ENCODE results near the gene PDIK1L. TPM values are rescaled to one million over a fixed set of nuclear protein-coding genes. Genes with fewer than 3 reads are reported as not detected.

Gene PDIK1L
- total and polyA plus RNA-seq, 4 donors = 3.2 to 9.2 (median 4.8) TPM

GRCh38 chr1:26170472-26170821 lies 58.8 kb downstream of the PDIK1L start (continued):
- TF ChIP-seq REST (IDR thresholded peaks at IDR 0.05) (no peak), RAD21 (IDR thresholded peaks at IDR 0.05) (no peak), YY1 (IDR thresholded peaks at IDR 0.05) (no peak), EGR1 (IDR thresholded peaks at IDR 0.05; ENCODE audit: low read depth in 2 of 2) (no peak), SP1 (IDR thresholded peaks at IDR 0.05) (no peak), FOXA1 (IDR thresholded peaks at IDR 0.05) (no peak)

- H3K27ac ChIP-seq (ENCODE audit: low read depth in 1 of 2, low read length in 2 of 2) = no peak within 1 kb of the TSS
- H3K9me3 ChIP-seq (ENCODE audit: control insufficient read depth in 4 of 4, low read length in 3 of 4) = no peaks in the 10 kb centered on the region
- H3K4me1 ChIP-seq (ENCODE audit: control insufficient read depth in 4 of 4, insufficient read depth in 4 of 4, low read length in 3 of 4) = peaks cover 6 to 18% (median 7%) of the 10 kb centered on the region in 4 donors
- TF ChIP-seq ZBTB33 (IDR thresholded peaks at IDR 0.05) = no peak
- H3K27me3 ChIP-seq (ENCODE audit: control insufficient read depth in 4 of 4, insufficient read depth in 4 of 4, low read length in 3 of 4) = no peaks in the 10 kb centered on the region
- 96% methylated on average over 34 of the region's 34 CpGs for WGBS
- DNase-seq (ENCODE audit: low spot score) = no peak
- no peak within 1 kb of the TSS for H3K9ac ChIP-seq (ENCODE audit: low read depth in 1 of 2, low read length in 2 of 2)
- peak within 1 kb of the TSS in 1 of 3 donors; percentile 90 for H3K4me3 ChIP-seq (ENCODE audit: low read depth in 1 of 3, low read length in 3 of 3)
- H3K36me3 ChIP-seq (ENCODE audit: control insufficient read depth in 4 of 4, insufficient read depth in 3 of 4, low read depth in 1 of 4, low read length in 3 of 4) = no peaks in the 10 kb centered on the region
Measured at GRCh38 chr1:26171084-26172072, 59.8 kb downstream of the PDIK1L start, which contains the start of gene ZNF593OS. TSS of gene ZNF593OS (minus strand) at chr1:26171832. CDS start at chr1:26171661, 171 bp downstream.

Other genes starting within 250 kb of the PDIK1L start
- gene PAQR7, start 236.1 kb upstream of the PDIK1L start, total RNA-seq = 1 to 10 TPM; 2.0 to 9.0 TPM
- gene PAQR7, start 236.1 kb upstream of the PDIK1L start, polyA plus RNA-seq = 1 to 10 TPM; 1.5 to 1.6 TPM
- 10 to 100 TPM in 1 of 2 donors, under 1 TPM in 1; 0.75 to 40.1 TPM for gene STMN1, start 205.4 kb upstream of the PDIK1L start, total RNA-seq
- gene STMN1, start 205.4 kb upstream of the PDIK1L start, polyA plus RNA-seq = 10 to 100 TPM; 13.5 to 22.2 TPM
- gene PAFAH2, start 113.8 kb upstream of the PDIK1L start, total RNA-seq = 10 to 100 TPM; 10.2 to 13.8 TPM
- gene PAFAH2, start 113.8 kb upstream of the PDIK1L start, polyA plus RNA-seq = 10 to 100 TPM in 1 of 2 donors, 1 to 10 TPM in 1; 9.0 to 11.4 TPM
- under 1 TPM in 1 of 2 donors, not detected in 1; under 0.01 TPM for gene EXTL1, start 90.0 kb upstream of the PDIK1L start, total RNA-seq
- not detected for gene EXTL1, start 90.0 kb upstream of the PDIK1L start, polyA plus RNA-seq
- under 1 TPM; under 0.01 to 0.05 TPM for gene SLC30A2, start 65.7 kb upstream of the PDIK1L start, total RNA-seq
- under 1 TPM in 1 of 2 donors, not detected in 1; 0.12 TPM for gene SLC30A2, start 65.7 kb upstream of the PDIK1L start, polyA plus RNA-seq
- gene TRIM63, start 44.2 kb upstream of the PDIK1L start, total RNA-seq = not detected
- gene TRIM63, start 44.2 kb upstream of the PDIK1L start, polyA plus RNA-seq = under 1 TPM in 1 of 2 donors, not detected in 1; 0.03 TPM
- gene FAM110D, start 47.3 kb downstream of the PDIK1L start, total RNA-seq = under 1 TPM; 0.14 to 0.50 TPM
- gene FAM110D, start 47.3 kb downstream of the PDIK1L start, polyA plus RNA-seq = under 1 TPM; 0.10 to 0.39 TPM
- gene C1orf232, start 57.1 kb downstream of the PDIK1L start, total RNA-seq = not detected
- gene C1orf232, start 57.1 kb downstream of the PDIK1L start, polyA plus RNA-seq = not detected
- 10 to 100 TPM in 1 of 2 donors, 1 to 10 TPM in 1; 5.7 to 15.7 TPM for gene ZNF593, start 58.1 kb downstream of the PDIK1L start, total RNA-seq
- gene ZNF593, start 58.1 kb downstream of the PDIK1L start, polyA plus RNA-seq = 10 to 100 TPM; 44.8 to 81.4 TPM
- gene ZNF593OS, start 60.0 kb downstream of the PDIK1L start, total RNA-seq = not detected
- gene ZNF593OS, start 60.0 kb downstream of the PDIK1L start, polyA plus RNA-seq = under 1 TPM; 0.10 to 0.32 TPM
- 1 to 10 TPM in 1 of 2 donors, under 1 TPM in 1; 0.56 to 1.2 TPM for gene CNKSR1, start 65.7 kb downstream of the PDIK1L start, total RNA-seq
- 1 to 10 TPM in 1 of 2 donors, under 1 TPM in 1; 0.48 to 2.2 TPM for gene CNKSR1, start 65.7 kb downstream of the PDIK1L start, polyA plus RNA-seq
- not detected for gene CATSPER4, start 78.8 kb downstream of the PDIK1L start, total RNA-seq
- not detected for gene CATSPER4, start 78.8 kb downstream of the PDIK1L start, polyA plus RNA-seq
- gene CEP85, start 122.4 kb downstream of the PDIK1L start, total RNA-seq = 10 to 100 TPM in 1 of 2 donors, 1 to 10 TPM in 1; 7.3 to 14.6 TPM
- 1 to 10 TPM; 2.6 to 3.4 TPM for gene CEP85, start 122.4 kb downstream of the PDIK1L start, polyA plus RNA-seq
- 10 to 100 TPM in 1 of 2 donors, 1 to 10 TPM in 1; 4.5 to 10.0 TPM for gene SH3BGRL3, start 168.3 kb downstream of the PDIK1L start, total RNA-seq
- gene SH3BGRL3, start 168.3 kb downstream of the PDIK1L start, polyA plus RNA-seq = 10 to 100 TPM; 36.0 to 93.2 TPM
- gene UBXN11, start 194.8 kb downstream of the PDIK1L start, total RNA-seq = 1 to 10 TPM; 3.0 to 9.5 TPM
- gene UBXN11, start 194.8 kb downstream of the PDIK1L start, polyA plus RNA-seq = 1 to 10 TPM; 5.7 to 8.9 TPM
- 1 to 10 TPM; 1.7 to 4.0 TPM for gene CD52, start 206.1 kb downstream of the PDIK1L start, total RNA-seq
- 10 to 100 TPM; 13.8 to 16.4 TPM for gene CD52, start 206.1 kb downstream of the PDIK1L start, polyA plus RNA-seq
- under 1 TPM; under 0.01 TPM for gene CRYBG2, start 242.3 kb downstream of the PDIK1L start, total RNA-seq
- gene CRYBG2, start 242.3 kb downstream of the PDIK1L start, polyA plus RNA-seq = under 1 TPM in 1 of 2 donors, not detected in 1; 0.12 TPM

All from liver (tissue), 9 donors.